Measurements from ENCODE around the gene TDRD3. TPM values are rescaled to one million over a fixed set of nuclear protein-coding genes. Genes with fewer than 3 reads are reported as not detected.
A peak's percentile ranks its signal among the peaks of the same experiment; 100 is the strongest.

The TDRD3 gene
- total and polyA plus RNA-seq, 2 experiments from 2014 or later: 20.8 to 29.5 TPM

GRCh38 chr13:60491531-60491930, 94.5 kb downstream of the TDRD3 start:
- DNase-seq (ENCODE audit: low read depth in 1 of 2, low spot score in 1 of 2): no peak
- no peaks in the 10 kb centered on the region for H3K27me3 ChIP-seq
- no peaks in the 10 kb centered on the region for H3K4me1 ChIP-seq (ENCODE audit: low read depth)
- no peaks in the 10 kb centered on the region for H3K9me3 ChIP-seq (ENCODE audit: low read depth)
- no peak overlapping the region for H3K27ac ChIP-seq
- no peak overlapping the region for H3K4me3 ChIP-seq
- TF ChIP-seq, protein P1, sequence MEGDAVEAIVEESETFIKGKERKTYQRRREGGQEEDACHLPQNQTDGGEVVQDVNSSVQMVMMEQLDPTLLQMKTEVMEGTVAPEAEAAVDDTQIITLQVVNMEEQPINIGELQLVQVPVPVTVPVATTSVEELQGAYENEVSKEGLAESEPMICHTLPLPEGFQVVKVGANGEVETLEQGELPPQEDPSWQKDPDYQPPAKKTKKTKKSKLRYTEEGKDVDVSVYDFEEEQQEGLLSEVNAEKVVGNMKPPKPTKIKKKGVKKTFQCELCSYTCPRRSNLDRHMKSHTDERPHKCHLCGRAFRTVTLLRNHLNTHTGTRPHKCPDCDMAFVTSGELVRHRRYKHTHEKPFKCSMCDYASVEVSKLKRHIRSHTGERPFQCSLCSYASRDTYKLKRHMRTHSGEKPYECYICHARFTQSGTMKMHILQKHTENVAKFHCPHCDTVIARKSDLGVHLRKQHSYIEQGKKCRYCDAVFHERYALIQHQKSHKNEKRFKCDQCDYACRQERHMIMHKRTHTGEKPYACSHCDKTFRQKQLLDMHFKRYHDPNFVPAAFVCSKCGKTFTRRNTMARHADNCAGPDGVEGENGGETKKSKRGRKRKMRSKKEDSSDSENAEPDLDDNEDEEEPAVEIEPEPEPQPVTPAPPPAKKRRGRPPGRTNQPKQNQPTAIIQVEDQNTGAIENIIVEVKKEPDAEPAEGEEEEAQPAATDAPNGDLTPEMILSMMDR (IDR thresholded peaks at IDR 0.05; ENCODE audit: low read depth, low read length): no peak
- H3K36me3 ChIP-seq: peaks cover 14% of the 10 kb centered on the region

GRCh38 chr13:60492187-60492586, 95.2 kb downstream of the TDRD3 start:
- TF ChIP-seq, protein P1 (IDR thresholded peaks at IDR 0.05; ENCODE audit: low read depth, low read length): no peak
- DNase-seq (ENCODE audit: low read depth in 1 of 2, low spot score in 1 of 2): no peak

DNA sequence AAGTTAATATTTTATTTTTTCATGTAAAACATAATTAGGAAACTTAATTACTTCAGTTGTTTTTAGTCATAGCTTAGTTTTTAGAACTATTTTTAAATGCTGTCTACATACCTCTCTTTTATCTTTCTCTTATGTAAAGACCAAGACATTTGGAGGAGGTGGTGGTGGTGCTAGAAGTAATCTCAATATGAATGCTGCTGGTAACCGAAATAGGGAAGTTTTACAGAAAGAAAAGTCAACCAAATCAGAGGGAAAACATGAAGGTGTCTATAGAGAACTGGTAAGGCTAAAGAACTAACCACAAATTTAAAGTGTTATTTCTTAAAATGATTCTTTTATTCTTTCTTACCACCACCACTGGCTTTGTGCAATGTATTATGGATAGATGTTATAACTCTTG, 97.3 kb downstream of the TDRD3 start:
- no peak for DNase-seq (ENCODE audit: low read depth in 1 of 2, low spot score in 1 of 2)

More at GRCh38 chr13:60492187-60492586, 95.2 kb downstream of the TDRD3 start:
- Histone ChIP-seq H3K4me3 (no peak overlapping the region), H3K9me3 (ENCODE audit: low read depth) (no peaks in the 10 kb centered on the region), H3K27me3 (no peaks in the 10 kb centered on the region), H3K36me3 (peaks cover 11% of the 10 kb centered on the region), H3K27ac (no peak overlapping the region), H3K4me1 (ENCODE audit: low read depth) (no peaks in the 10 kb centered on the region)

DNA sequence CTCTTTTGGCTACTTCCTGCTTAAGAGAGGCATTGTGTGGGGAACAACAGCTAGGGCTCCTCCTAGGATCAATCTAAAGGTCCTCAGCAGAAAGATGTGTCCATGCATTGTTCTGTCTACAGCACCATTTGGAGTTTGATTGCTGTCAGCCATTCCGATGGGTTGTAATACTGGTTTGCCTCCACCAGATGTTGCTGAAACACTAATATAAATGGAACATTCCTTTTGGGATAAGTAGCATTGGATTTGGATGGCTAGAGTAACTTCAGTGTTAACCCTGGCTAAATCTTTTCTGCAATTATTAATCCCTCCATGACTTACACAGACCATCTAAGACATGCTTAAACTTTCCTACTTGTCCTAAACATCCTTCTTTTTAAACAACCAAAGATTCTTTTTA, 104.2 kb downstream of the TDRD3 start:
- TF ChIP-seq, protein P1 (IDR thresholded peaks at IDR 0.05; ENCODE audit: low read depth, low read length): no peak
- DNase-seq (ENCODE audit: low read depth in 1 of 2, low spot score in 1 of 2): no peak
- no peaks in the 10 kb centered on the region for H3K4me1 ChIP-seq (ENCODE audit: low read depth)
- H3K27me3 ChIP-seq: no peaks in the 10 kb centered on the region
- no peaks in the 10 kb centered on the region for H3K9me3 ChIP-seq (ENCODE audit: low read depth)
- H3K27ac ChIP-seq: no peak overlapping the region
- no peak overlapping the region for H3K4me3 ChIP-seq
- H3K36me3 ChIP-seq: peaks cover 3% of the 10 kb centered on the region

More for the DNA sequence above, 97.3 kb downstream of the TDRD3 start:
- Histone ChIP-seq H3K4me3 (no peak overlapping the region), H3K36me3 (peaks cover 11% of the 10 kb centered on the region), H3K27ac (no peak overlapping the region), H3K4me1 (ENCODE audit: low read depth) (no peaks in the 10 kb centered on the region), H3K27me3 (no peaks in the 10 kb centered on the region), H3K9me3 (ENCODE audit: low read depth) (no peaks in the 10 kb centered on the region)
- TF ChIP-seq, protein P1 (IDR thresholded peaks at IDR 0.05; ENCODE audit: low read depth, low read length): no peak

GRCh38 chr13:60509601-60510386, 112.8 kb downstream of the TDRD3 start:
- TF ChIP-seq, protein P1 (IDR thresholded peaks at IDR 0.05; ENCODE audit: low read depth, low read length): no peak
- peak in 1 of 2 donors; percentile 2 for DNase-seq (ENCODE audit: low read depth in 1 of 2, low spot score in 1 of 2)
- peaks cover 7% of the 10 kb centered on the region for H3K36me3 ChIP-seq
- H3K9me3 ChIP-seq (ENCODE audit: low read depth): no peaks in the 10 kb centered on the region
- H3K27me3 ChIP-seq: no peaks in the 10 kb centered on the region
- H3K4me3 ChIP-seq: no peak overlapping the region
- no peaks in the 10 kb centered on the region for H3K4me1 ChIP-seq (ENCODE audit: low read depth)
- no peak overlapping the region for H3K27ac ChIP-seq

Data from cardiac muscle cell (in vitro differentiated cells and primary cell).